ENCODE results near the gene GOLGA1.

DNA sequence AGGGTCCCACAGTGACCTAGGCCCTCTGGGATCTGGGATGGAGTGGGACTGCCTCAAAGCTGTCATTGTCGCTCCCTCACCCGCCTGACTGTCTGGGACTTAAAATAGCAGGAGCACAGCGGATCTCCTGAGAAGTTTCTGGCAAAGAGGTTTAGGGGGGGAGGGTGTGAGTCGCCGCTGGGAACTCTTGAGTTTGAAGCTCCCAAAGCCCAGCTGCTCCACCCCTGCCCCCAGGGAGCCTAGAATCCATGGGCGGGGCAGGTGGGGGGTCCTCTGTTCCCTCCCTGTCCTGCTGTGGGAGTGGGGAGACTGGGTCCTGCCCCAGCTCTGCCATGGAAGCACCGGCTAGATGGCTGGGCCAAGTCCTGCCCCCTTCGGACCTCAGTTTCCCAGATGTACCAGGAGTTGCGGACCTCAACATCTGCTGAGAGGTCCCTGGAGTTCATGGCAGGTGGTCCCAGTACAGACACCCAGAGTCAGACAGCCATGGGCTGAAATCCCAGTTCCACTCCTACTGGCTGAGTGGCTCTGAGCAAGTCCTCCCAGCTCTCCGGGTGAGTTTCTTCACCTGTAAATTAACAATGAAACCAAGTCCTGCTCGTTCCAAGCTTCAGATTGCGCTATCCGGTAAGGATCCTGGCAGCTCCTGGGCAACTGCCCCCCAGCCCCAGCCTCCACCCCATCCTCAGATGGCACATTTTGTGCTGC, 88.6 kb downstream of the GOLGA1 start:
- TF ChIP-seq, protein P1, sequence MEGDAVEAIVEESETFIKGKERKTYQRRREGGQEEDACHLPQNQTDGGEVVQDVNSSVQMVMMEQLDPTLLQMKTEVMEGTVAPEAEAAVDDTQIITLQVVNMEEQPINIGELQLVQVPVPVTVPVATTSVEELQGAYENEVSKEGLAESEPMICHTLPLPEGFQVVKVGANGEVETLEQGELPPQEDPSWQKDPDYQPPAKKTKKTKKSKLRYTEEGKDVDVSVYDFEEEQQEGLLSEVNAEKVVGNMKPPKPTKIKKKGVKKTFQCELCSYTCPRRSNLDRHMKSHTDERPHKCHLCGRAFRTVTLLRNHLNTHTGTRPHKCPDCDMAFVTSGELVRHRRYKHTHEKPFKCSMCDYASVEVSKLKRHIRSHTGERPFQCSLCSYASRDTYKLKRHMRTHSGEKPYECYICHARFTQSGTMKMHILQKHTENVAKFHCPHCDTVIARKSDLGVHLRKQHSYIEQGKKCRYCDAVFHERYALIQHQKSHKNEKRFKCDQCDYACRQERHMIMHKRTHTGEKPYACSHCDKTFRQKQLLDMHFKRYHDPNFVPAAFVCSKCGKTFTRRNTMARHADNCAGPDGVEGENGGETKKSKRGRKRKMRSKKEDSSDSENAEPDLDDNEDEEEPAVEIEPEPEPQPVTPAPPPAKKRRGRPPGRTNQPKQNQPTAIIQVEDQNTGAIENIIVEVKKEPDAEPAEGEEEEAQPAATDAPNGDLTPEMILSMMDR (optimal IDR thresholded peaks at IDR 0.05 in 1 of 3, IDR thresholded peaks at IDR 0.05 in 1 of 3, conservative IDR thresholded peaks at IDR 0.05 in 1 of 3; ENCODE audit: extremely low read depth in 1 of 3, insufficient read depth in 2 of 3, low read length in 3 of 3) = no peak
- TF ChIP-seq EZH2 (IDR thresholded peaks at IDR 0.05; ENCODE audit: low read length) = no peak
